Measurements from ENCODE around the gene F2RL1. TPM values are rescaled to one million over a fixed set of nuclear protein-coding genes. Genes with fewer than 3 reads are reported as not detected.
"Not testable (repeated sequence)": the region's sequence is repeated elsewhere in the genome, so short reads cannot be mapped to it uniquely, and the experiment has no call there.

Gene F2RL1
- total RNA-seq, 1 donor from 2014 or later = 6.6 TPM

- H3K36me3 Mint-ChIP-seq = no peaks in the 10 kb centered on the region
- no peak overlapping the region for H3K4me3 Mint-ChIP-seq
- H3K9me3 Mint-ChIP-seq = peaks cover 4% of the 10 kb centered on the region
- no peak overlapping the region for H3K27ac Mint-ChIP-seq
- no peak for DNase-seq (ENCODE audit: low spot score in 2 of 2, unreplicated experiment in 2 of 2)
- peaks cover 8% of the 10 kb centered on the region for H3K4me1 Mint-ChIP-seq
- TF ChIP-seq, protein P1, sequence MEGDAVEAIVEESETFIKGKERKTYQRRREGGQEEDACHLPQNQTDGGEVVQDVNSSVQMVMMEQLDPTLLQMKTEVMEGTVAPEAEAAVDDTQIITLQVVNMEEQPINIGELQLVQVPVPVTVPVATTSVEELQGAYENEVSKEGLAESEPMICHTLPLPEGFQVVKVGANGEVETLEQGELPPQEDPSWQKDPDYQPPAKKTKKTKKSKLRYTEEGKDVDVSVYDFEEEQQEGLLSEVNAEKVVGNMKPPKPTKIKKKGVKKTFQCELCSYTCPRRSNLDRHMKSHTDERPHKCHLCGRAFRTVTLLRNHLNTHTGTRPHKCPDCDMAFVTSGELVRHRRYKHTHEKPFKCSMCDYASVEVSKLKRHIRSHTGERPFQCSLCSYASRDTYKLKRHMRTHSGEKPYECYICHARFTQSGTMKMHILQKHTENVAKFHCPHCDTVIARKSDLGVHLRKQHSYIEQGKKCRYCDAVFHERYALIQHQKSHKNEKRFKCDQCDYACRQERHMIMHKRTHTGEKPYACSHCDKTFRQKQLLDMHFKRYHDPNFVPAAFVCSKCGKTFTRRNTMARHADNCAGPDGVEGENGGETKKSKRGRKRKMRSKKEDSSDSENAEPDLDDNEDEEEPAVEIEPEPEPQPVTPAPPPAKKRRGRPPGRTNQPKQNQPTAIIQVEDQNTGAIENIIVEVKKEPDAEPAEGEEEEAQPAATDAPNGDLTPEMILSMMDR (IDR thresholded peaks at IDR 0.05; ENCODE audit: unreplicated experiment) = no peak
- no peaks in the 10 kb centered on the region for H3K27me3 Mint-ChIP-seq (ENCODE audit: low read depth)
Measured at GRCh38 chr5:76845890-76846289, 27.1 kb downstream of the F2RL1 start.

DNA sequence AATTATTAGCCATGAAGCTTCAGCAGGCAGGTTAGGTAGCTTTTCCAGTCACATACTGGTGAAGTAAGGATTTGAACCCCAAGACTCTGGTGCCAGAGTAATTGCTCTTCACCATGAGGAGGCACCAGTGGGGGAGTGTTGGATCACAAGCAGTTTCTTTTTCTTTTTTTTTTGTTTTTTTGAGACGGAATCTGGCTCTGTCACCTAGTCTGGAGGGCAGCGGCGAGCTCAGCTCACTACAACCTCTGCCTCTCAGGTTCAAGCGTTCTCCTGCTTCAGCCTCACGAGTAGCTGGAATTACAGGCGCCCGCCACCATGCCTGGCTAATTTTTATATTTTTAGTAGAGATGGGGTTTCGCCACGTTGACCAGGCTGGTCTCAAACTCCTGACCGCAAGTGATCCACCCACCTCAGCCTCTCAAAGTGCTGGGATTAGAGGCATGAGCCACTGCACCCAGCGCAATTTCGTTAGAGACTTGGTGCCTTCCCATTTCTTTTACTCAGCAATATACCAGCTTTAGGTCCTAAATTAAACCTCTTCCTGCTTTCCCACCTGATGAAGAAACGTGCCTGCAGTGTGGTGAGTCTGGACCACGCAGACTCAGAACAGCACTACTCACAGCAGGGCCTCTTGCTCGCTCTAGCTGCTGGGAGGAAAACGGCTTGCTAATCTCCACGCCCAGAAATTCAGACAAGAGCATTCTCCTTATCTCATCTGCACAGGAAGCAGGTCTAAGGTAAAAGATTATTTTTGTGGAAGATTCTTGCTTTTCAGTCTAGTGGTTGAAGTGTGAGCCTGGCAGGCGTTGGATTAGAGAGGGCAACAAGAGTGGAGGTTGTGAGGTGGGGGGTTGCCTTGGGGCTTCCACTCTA is 30.8 kb downstream of the F2RL1 start, which contains the start of gene S100Z:
Gene S100Z, plus strand, starts transcription at position 596 of the 873 bp plus-strand sequence. CDS start 25,346 bp downstream, outside the sequence.
- no peaks in the 10 kb centered on the region for H3K36me3 Mint-ChIP-seq
- H3K4me1 Mint-ChIP-seq = peaks cover 8% of the 10 kb centered on the region
- DNase-seq (ENCODE audit: low spot score in 2 of 2, unreplicated experiment in 2 of 2) = no peak
- TF ChIP-seq, protein P1 (IDR thresholded peaks at IDR 0.05; ENCODE audit: unreplicated experiment) = no peak
- H3K9me3 Mint-ChIP-seq = peaks cover 11% of the 10 kb centered on the region
- no peak within 1 kb of the TSS for H3K27ac Mint-ChIP-seq
- no peak within 1 kb of the TSS for H3K4me3 Mint-ChIP-seq
- no peaks in the 10 kb centered on the region for H3K27me3 Mint-ChIP-seq (ENCODE audit: low read depth)

GRCh38 chr5:76850543-76851145 is 31.8 kb downstream of the F2RL1 start:
- no peaks in the 10 kb centered on the region for H3K36me3 Mint-ChIP-seq
- no peak overlapping the region for H3K4me3 Mint-ChIP-seq
- no peak for DNase-seq (ENCODE audit: low spot score in 2 of 2, unreplicated experiment in 2 of 2)
- TF ChIP-seq, protein P1 (IDR thresholded peaks at IDR 0.05; ENCODE audit: unreplicated experiment) = no peak
- H3K27ac Mint-ChIP-seq = no peak overlapping the region
- H3K9me3 Mint-ChIP-seq = peaks cover 11% of the 10 kb centered on the region
- peaks cover 8% of the 10 kb centered on the region for H3K4me1 Mint-ChIP-seq
- H3K27me3 Mint-ChIP-seq (ENCODE audit: low read depth) = no peaks in the 10 kb centered on the region

DNA sequence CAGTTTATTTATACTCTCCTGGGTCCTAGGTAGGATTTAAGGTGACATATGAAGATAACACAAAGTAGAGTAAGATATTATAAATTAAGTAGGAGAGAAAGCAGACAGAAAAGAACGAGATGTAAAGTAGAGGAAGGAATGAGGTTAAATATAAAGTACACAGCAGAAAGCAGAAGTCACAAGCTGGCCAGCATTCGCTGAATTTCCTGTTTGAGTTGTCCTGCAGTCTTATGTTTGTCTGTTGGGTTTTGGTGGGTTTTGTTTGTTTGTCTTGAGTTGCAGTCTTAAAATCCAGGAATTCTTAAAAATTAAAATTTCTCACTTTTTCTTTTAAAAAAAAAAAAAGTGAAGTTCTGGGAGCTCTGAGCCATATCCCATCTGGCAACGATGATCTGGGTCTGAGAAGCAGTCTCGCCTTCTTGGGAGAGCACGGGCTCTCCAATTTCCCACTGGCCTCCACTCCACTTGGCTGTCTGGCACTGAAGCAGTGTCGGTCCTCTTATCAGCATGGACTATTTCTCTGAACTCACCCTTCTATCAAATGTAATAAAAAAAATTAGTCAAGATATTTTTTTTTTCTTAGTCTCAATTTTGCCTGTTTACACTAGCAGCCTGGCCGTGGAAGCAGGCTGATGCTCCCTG is 33.0 kb downstream of the F2RL1 start:
- H3K4me1 Mint-ChIP-seq = peaks cover 8% of the 10 kb centered on the region
- H3K36me3 Mint-ChIP-seq = no peaks in the 10 kb centered on the region
- H3K27me3 Mint-ChIP-seq (ENCODE audit: low read depth) = no peaks in the 10 kb centered on the region
- H3K27ac Mint-ChIP-seq = no peak overlapping the region
- H3K4me3 Mint-ChIP-seq = no peak overlapping the region
- peaks cover 11% of the 10 kb centered on the region for H3K9me3 Mint-ChIP-seq
- no peak for DNase-seq (ENCODE audit: low spot score in 2 of 2, unreplicated experiment in 2 of 2)
- TF ChIP-seq, protein P1 (IDR thresholded peaks at IDR 0.05; ENCODE audit: unreplicated experiment) = no peak

DNA sequence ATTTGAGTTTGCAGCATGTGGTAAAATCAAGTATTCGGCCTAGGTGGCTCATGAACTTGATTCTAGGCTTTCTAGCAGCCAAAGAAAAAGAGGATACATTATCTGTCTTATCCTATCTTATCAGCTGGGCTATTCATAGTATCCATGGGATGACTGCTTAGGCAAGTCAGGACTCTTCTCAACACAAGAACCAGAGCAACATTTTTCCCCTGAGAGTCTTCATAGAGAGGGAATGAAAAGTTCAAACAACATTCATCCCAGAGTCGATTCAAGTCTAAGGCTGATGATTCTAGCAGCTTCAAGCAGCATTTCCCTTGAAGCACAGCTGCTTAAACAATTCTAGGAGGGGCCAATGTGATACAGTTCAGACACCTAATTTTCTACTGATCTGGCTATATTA is 33.9 kb downstream of the F2RL1 start:
- H3K36me3 Mint-ChIP-seq = no peaks in the 10 kb centered on the region
- H3K4me3 Mint-ChIP-seq = no peak overlapping the region

DNA sequence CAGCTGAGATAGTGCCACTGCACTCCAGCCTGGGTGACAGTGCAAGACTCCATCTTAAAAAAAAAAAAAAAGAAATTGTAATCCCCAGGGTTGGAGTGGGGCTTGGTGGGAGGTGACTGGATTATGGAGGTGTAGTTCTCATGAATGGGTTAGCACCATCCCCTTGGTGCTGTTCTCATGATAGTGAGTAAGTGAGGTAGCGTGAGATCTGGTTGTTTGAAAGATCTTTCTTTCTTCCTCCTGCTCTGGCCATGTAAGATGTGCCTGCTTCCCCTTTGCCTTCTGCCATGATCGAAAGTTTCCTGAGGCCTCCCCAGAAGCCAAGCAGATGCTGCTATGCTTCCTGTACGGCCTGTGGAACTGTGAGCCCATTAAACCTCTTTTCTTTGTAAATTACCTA is 34.9 kb downstream of the F2RL1 start:
- not testable (repeated sequence) for H3K36me3 Mint-ChIP-seq; H3K27me3 Mint-ChIP-seq (ENCODE audit: low read depth); H3K27ac Mint-ChIP-seq; DNase-seq (ENCODE audit: low spot score in 2 of 2, unreplicated experiment in 2 of 2); H3K4me1 Mint-ChIP-seq; H3K4me3 Mint-ChIP-seq
- peaks cover 11% of the 10 kb centered on the region for H3K9me3 Mint-ChIP-seq

More for the DNA sequence above, 33.9 kb downstream of the F2RL1 start:
- Mint-ChIP-seq H3K27ac (no peak overlapping the region), H3K4me1 (peaks cover 8% of the 10 kb centered on the region), H3K27me3 (ENCODE audit: low read depth) (no peaks in the 10 kb centered on the region), H3K9me3 (peaks cover 11% of the 10 kb centered on the region)
- DNase-seq (ENCODE audit: low spot score in 2 of 2, unreplicated experiment in 2 of 2) = no peak
- TF ChIP-seq, protein P1 (IDR thresholded peaks at IDR 0.05; ENCODE audit: unreplicated experiment) = no peak

All from mesothelial cell of epicardium (in vitro differentiated cells).